Activated naive CD8-positive, alpha-beta T cell treated with anti-CD3 and anti-CD28 coated beads, Interleukin-2, amount 50 U/mL, for 16 hours (primary cell): Measurements from ENCODE around the gene SPINT2.
"Not testable (repeated sequence)": the region's sequence is repeated elsewhere in the genome, so short reads cannot be mapped to it uniquely, and the experiment has no call there.

Source experiments
- DNase-seq: peaks from one replicate; pipeline ENCODE4 v3.0.0-alpha.2; 2020; ENCODE audit warnings: low read depth, low spot score

SPINT2 gene

GRCh38 chr19:38239816-38240215 lies 24.6 kb upstream of the SPINT2 start:
- no peak for DNase-seq

GRCh38 chr19:38243279-38243673 lies 21.1 kb upstream of the SPINT2 start:
- DNase-seq: no peak

GRCh38 chr19:38245826-38246498 lies 18.4 kb upstream of the SPINT2 start:
- DNase-seq: no peak

GRCh38 chr19:38247126-38247525 lies 17.2 kb upstream of the SPINT2 start:
- DNase-seq: no peak

GRCh38 chr19:38247734-38248268 lies 16.6 kb upstream of the SPINT2 start:
- DNase-seq: no peak

- no peak for DNase-seq
These were observed 16.0 kb upstream of the SPINT2 start for GRCh38 chr19:38248421-38248820.

GRCh38 chr19:38250428-38250820 lies 13.9 kb upstream of the SPINT2 start:
- no peak for DNase-seq

GRCh38 chr19:38250821-38251563 lies 13.4 kb upstream of the SPINT2 start:
- no peak for DNase-seq

GRCh38 chr19:38251564-38252051 lies 12.8 kb upstream of the SPINT2 start:
- DNase-seq: no peak

GRCh38 chr19:38252385-38252784 lies 12.0 kb upstream of the SPINT2 start:
- no peak for DNase-seq

- no peak for DNase-seq
These were observed 11.3 kb upstream of the SPINT2 start for GRCh38 chr19:38252941-38253691.

GRCh38 chr19:38253788-38254187 lies 10.6 kb upstream of the SPINT2 start:
- no peak for DNase-seq

GRCh38 chr19:38255383-38256014 lies 8.9 kb upstream of the SPINT2 start:
- no peak for DNase-seq

GRCh38 chr19:38261942-38262341 lies 2.4 kb upstream of the SPINT2 start:
- DNase-seq: not testable (repeated sequence)

- DNase-seq: no peak
These were observed 1.6 kb upstream of the SPINT2 start for GRCh38 chr19:38262585-38263268.

- peak; percentile 18 for DNase-seq
These were observed 486 bp upstream of the SPINT2 start for GRCh38 chr19:38263689-38264485.

- no peak for DNase-seq
These were observed 964 bp downstream of the SPINT2 start for GRCh38 chr19:38265213-38265861.

GRCh38 chr19:38265921-38266429 lies 1.6 kb downstream of the SPINT2 start:
- DNase-seq: no peak

- DNase-seq: no peak
These were observed 2.7 kb downstream of the SPINT2 start for GRCh38 chr19:38266981-38267597.
